ENCODE measurements around the gene SYT5. TPM values are rescaled to one million over a fixed set of nuclear protein-coding genes. Genes with fewer than 3 reads are reported as not detected.

SYT5 gene
- total and polyA plus RNA-seq, 9 of the 15 experiments (the other 6 are each of a cell fraction or from before 2014, with no cell fraction given): 1.3 to 20.9 (median 8.8) TPM

DNA sequence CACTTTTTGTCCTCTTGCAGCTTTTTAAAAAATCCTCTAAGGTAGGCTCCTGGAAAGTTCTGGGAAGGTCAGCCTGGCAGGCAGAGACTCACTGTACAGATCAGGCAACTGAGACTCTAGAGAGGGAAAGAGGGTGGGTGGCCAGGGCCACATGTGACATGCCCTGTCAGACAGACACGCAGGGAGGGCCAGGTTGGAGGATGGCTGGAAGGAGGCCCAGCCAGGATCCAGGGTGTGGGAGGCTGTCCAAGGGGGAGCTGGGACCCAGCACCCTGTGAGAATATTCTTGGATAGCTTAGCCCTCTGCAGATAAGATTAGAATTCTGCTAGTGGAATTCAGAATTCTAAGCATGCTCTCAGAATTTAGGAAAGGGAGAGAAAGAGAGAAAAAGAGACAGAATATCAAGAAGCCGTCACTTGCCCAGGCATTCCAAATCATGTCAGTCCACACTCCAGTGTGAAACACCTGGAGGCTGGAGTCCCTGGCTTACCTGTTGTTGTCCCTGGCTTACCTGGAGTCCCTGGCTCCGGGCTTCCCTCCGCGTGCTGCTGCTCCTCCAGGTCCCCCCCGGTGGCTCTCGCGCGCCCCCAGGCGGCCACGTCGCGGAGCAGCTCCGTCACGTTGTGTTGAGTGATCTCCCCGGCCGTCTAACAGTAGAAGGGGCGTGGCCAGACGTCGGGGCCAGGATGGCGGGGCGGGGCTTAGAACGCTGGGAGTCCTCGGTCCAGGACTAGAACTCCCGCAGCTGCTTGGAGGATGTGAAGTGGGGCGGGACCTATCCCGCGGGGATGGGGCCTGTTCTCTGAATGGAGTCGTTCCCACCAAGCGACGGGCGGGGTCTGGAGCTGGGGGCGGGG is 19.7 kb downstream of the SYT5 start (continued):
- TF ChIP-seq PHF20 (IDR thresholded peaks at IDR 0.05; ENCODE audit: partially characterized antibody) (no peak), KLF1 (tag; IDR thresholded peaks at IDR 0.05) (no peak), ZFP1 (CRISPR knock-in tag; IDR thresholded peaks at IDR 0.05) (no peak), NELFE (IDR thresholded peaks at IDR 0.05; ENCODE audit: insufficient read depth, insufficient read length) (no peak), ZNF444 (CRISPR knock-in tag; IDR thresholded peaks at IDR 0.05) (no peak), BRD9 (IDR thresholded peaks at IDR 0.05; ENCODE audit: low read depth, partially characterized antibody) (peak; percentile 83), BCLAF1 (IDR thresholded peaks at IDR 0.05; ENCODE audit: borderline replicate concordance in 1 of 2, control insufficient read depth in 1 of 2, low read depth in 2 of 2, low read length in 1 of 2) (no peak), MCM3 (IDR thresholded peaks at IDR 0.05) (no peak), TCF7 (IDR thresholded peaks at IDR 0.05; ENCODE audit: borderline replicate concordance) (no peak; the same call in 1 of the 2 replicates), SMAD1 (IDR thresholded peaks at IDR 0.05; ENCODE audit: low read depth, low read length, partially characterized antibody) (no peak), E2F3 (CRISPR knock-in tag; IDR thresholded peaks at IDR 0.05) (no peak), MAFK (IDR thresholded peaks at IDR 0.05; ENCODE audit: low read length) (no peak), SAFB2 (IDR thresholded peaks at IDR 0.05; ENCODE audit: borderline replicate concordance, low read depth, low read length, severe bottlenecking) (no peak), ZNF165 (CRISPR knock-in tag; IDR thresholded peaks at IDR 0.05; ENCODE audit: borderline replicate concordance) (no peak), ZSCAN29 (IDR thresholded peaks at IDR 0.05) (no peak)
- TF ChIP-seq, protein P1, sequence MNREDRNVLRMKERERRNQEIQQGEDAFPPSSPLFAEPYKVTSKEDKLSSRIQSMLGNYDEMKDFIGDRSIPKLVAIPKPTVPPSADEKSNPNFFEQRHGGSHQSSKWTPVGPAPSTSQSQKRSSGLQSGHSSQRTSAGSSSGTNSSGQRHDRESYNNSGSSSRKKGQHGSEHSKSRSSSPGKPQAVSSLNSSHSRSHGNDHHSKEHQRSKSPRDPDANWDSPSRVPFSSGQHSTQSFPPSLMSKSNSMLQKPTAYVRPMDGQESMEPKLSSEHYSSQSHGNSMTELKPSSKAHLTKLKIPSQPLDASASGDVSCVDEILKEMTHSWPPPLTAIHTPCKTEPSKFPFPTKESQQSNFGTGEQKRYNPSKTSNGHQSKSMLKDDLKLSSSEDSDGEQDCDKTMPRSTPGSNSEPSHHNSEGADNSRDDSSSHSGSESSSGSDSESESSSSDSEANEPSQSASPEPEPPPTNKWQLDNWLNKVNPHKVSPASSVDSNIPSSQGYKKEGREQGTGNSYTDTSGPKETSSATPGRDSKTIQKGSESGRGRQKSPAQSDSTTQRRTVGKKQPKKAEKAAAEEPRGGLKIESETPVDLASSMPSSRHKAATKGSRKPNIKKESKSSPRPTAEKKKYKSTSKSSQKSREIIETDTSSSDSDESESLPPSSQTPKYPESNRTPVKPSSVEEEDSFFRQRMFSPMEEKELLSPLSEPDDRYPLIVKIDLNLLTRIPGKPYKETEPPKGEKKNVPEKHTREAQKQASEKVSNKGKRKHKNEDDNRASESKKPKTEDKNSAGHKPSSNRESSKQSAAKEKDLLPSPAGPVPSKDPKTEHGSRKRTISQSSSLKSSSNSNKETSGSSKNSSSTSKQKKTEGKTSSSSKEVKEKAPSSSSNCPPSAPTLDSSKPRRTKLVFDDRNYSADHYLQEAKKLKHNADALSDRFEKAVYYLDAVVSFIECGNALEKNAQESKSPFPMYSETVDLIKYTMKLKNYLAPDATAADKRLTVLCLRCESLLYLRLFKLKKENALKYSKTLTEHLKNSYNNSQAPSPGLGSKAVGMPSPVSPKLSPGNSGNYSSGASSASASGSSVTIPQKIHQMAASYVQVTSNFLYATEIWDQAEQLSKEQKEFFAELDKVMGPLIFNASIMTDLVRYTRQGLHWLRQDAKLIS (CRISPR knock-in tag; IDR thresholded peaks at IDR 0.05): peak; percentile 56; the same call in 1 of the 2 replicates
- TF ChIP-seq, protein P2, sequence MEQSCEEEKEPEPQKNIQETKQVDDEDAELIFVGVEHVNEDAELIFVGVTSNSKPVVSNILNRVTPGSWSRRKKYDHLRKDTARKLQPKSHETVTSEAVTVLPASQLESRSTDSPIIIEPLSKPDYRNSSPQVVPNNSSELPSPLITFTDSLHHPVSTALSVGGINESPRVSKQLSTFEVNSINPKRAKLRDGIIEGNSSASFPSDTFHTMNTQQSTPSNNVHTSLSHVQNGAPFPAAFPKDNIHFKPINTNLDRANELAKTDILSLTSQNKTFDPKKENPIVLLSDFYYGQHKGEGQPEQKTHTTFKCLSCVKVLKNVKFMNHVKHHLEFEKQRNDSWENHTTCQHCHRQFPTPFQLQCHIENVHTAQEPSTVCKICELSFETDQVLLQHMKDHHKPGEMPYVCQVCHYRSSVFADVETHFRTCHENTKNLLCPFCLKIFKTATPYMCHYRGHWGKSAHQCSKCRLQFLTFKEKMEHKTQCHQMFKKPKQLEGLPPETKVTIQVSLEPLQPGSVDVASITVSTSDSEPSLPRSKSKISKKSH (CRISPR knock-in tag; IDR thresholded peaks at IDR 0.05): no peak
- TF ChIP-seq, protein P3, sequence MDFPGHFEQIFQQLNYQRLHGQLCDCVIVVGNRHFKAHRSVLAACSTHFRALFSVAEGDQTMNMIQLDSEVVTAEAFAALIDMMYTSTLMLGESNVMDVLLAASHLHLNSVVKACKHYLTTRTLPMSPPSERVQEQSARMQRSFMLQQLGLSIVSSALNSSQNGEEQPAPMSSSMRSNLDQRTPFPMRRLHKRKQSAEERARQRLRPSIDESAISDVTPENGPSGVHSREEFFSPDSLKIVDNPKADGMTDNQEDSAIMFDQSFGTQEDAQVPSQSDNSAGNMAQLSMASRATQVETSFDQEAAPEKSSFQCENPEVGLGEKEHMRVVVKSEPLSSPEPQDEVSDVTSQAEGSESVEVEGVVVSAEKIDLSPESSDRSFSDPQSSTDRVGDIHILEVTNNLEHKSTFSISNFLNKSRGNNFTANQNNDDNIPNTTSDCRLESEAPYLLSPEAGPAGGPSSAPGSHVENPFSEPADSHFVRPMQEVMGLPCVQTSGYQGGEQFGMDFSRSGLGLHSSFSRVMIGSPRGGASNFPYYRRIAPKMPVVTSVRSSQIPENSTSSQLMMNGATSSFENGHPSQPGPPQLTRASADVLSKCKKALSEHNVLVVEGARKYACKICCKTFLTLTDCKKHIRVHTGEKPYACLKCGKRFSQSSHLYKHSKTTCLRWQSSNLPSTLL (IDR thresholded peaks at IDR 0.05): no peak
